Measurements from ENCODE around the gene SLC35G3.

- no peak for TF ChIP-seq POLR2AphosphoS5 (IDR thresholded peaks at IDR 0.05; ENCODE audit: borderline replicate concordance, low read depth, low read length)
- no peak for TF ChIP-seq EZH2 (IDR thresholded peaks at IDR 0.05)
These were observed 1.5 kb downstream of the SLC35G3 start for GRCh38 chr17:35192708-35193107.
